HepG2 (cell line): Measurements from ENCODE around the gene TUBB4B. TPM values are rescaled to one million over a fixed set of nuclear protein-coding genes. Genes with fewer than 3 reads are reported as not detected.

Source experiments
- AKAP8 ChIP-seq: sonication (generic); formaldehyde crosslinking; IDR thresholded peaks from 2 replicates; pipeline ENCODE4 v1.5.1; 2020; ENCODE audit warnings: mild to moderate bottlenecking, missing genetic modification reagents
- DMAP1 ChIP-seq: IDR thresholded peaks from 2 replicates; pipeline ENCODE4 v1.6.1; 2016
- ESRRA ChIP-seq: sonication (generic); formaldehyde crosslinking; IDR thresholded peaks from 2 replicates; pipeline ENCODE4 v1.5.1; 2020; ENCODE audit warnings: mild to moderate bottlenecking, low read depth, missing genetic modification reagents
- HNRNPLL ChIP-seq: fragments of 200-400 bp; formaldehyde crosslinking; IDR thresholded peaks from 2 replicates; pipeline ENCODE4 v1.6.1; 2017; ENCODE audit warnings: mild to moderate bottlenecking, low read depth, low read length; ENCODE audit not compliant: poor library complexity, severe bottlenecking
- HOXA3 ChIP-seq: sonication (generic); formaldehyde crosslinking; IDR thresholded peaks from 2 replicates; pipeline ENCODE4 v1.5.0; 2020; ENCODE audit warnings: missing genetic modification reagents
- NRL ChIP-seq: sonication (generic); formaldehyde crosslinking; IDR thresholded peaks from 2 replicates; pipeline ENCODE4 v1.5.0; 2020; ENCODE audit warnings: missing genetic modification reagents, mild to moderate bottlenecking, moderate library complexity, borderline replicate concordance
- PHF8 ChIP-seq: sonication (generic); formaldehyde crosslinking; IDR thresholded peaks from 2 replicates; pipeline ENCODE4 v1.5.0; 2020; ENCODE audit warnings: missing genetic modification reagents
- YY1 ChIP-seq: IDR thresholded peaks from 2 replicates; pipeline ENCODE4 v1.6.1; 2011; ENCODE audit warnings: low read length, low read depth, moderate library complexity, mild to moderate bottlenecking; ENCODE audit not compliant: insufficient read depth, insufficient replicate concordance
- ZC3H4 ChIP-seq: sonication (generic); formaldehyde crosslinking; IDR thresholded peaks from 2 replicates; pipeline ENCODE4 v1.4.0; 2020; ENCODE audit warnings: missing genetic modification reagents, borderline replicate concordance
- ZNF350 ChIP-seq: sonication (generic); formaldehyde crosslinking; IDR thresholded peaks from 2 replicates; pipeline ENCODE4 v1.4.0; 2020; ENCODE audit warnings: mild to moderate bottlenecking, low read depth, missing genetic modification reagents, borderline replicate concordance
- ZNF569 ChIP-seq: sonication (generic); formaldehyde crosslinking; IDR thresholded peaks from 2 replicates; pipeline ENCODE4 v1.5.0; 2020; ENCODE audit warnings: mild to moderate bottlenecking, missing genetic modification reagents, moderate library complexity, borderline replicate concordance
- polyA plus RNA-seq, 8 experiments: library from polyadenylated mRNA; depleted of rRNA in 3 of 8; stranded (reverse) in 7 of 8; unstranded in 1 of 8; fragments of >200 nt; fragmentation: Illumina TruSeq in 4 of 8; extraction: Trizol in 4 of 8; gene quantifications; 2 replicates each; pipeline versions ENCODE4 v1.2.1 to v1.2.3, GENCODE V29; 2011 to 2016; ENCODE audit warnings: low read depth in 4 of 8, missing spikeins in 1 of 8, mixed read lengths in 1 of 8; ENCODE audit not compliant: insufficient read depth in 1 of 8
- total RNA-seq, 5 experiments: library from RNA; depleted of rRNA; stranded (reverse); fragments of >200 nt; fragmentation: Illumina TruSeq; extraction: Trizol; gene quantifications; 2 replicates each; pipeline ENCODE4 v1.2.3, GENCODE V29; 2016; ENCODE audit warnings: low read depth in 1 of 5
- TF ChIP-seq, protein P1 (sequence below): sonication (generic); formaldehyde crosslinking; IDR thresholded peaks from 2 replicates; pipeline ENCODE4 v1.5.0; 2020; ENCODE audit warnings: mild to moderate bottlenecking, missing genetic modification reagents, borderline replicate concordance
- TF ChIP-seq, protein P2 (sequence below): conservative IDR thresholded peaks from 2 replicates; pipeline ENCODE4 v1.6.1; 2018; ENCODE audit warnings: missing genetic modification reagents
- TF ChIP-seq, protein P3 (sequence below): sonication (generic); formaldehyde crosslinking; IDR thresholded peaks from 2 replicates; pipeline ENCODE4 v1.4.0; 2020; ENCODE audit warnings: missing genetic modification reagents
- TF ChIP-seq, protein P4 (sequence below): sonication (generic); formaldehyde crosslinking; IDR thresholded peaks from 2 replicates; pipeline ENCODE4 v1.8.1; 2023; ENCODE audit warnings: mild to moderate bottlenecking, missing genetic modification reagents

TUBB4B gene
- total and polyA plus RNA-seq, 2 of the 13 experiments (the other 11 are each of a cell fraction or from before 2014, with no cell fraction given), result 182 to 412 TPM

DNA sequence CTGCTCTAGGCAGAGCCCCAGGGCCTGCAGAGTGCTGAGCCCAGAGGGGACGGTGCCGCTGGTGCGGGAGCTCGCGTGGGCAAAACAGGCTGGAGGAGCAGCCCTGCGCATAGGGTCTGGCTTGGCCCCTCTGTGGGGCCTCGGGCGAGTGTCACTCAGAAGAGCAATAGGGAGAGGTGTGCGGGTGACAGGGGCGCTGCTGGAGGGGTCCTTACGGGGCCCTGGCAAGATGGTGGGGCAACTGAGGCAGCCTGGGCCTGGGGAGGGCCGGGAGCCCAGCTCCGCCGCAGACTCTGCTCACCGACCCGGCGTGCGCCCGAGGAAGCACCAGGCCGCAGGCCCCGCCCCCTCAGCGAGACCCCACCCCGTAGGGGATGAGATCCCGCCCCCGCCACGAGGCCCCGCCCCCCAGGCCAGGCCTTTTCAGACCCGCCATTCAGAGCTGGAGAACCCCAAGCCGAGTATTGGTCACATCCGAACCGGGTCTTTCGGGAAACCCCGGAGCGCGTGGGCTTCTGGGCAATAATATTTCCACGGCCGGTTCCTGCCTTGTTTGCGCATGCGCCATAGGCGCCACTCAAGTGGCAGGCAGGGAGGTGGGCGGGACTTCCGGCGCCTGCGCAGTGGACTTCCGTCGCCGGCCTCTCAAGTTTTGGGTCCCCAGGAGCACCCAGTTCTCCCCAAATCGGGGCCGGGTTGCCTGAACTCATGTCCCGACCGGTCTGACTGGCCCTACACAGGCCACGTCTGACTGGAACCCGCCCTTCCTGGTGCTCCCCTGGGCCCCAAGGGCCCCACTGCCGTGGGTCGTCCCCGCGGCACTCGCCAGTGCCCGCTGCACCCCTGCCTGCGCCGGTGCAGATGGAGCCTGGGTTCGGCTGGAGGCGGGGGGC, 17.8 kb upstream of the TUBB4B start (continued):
- TF ChIP-seq, protein P1, sequence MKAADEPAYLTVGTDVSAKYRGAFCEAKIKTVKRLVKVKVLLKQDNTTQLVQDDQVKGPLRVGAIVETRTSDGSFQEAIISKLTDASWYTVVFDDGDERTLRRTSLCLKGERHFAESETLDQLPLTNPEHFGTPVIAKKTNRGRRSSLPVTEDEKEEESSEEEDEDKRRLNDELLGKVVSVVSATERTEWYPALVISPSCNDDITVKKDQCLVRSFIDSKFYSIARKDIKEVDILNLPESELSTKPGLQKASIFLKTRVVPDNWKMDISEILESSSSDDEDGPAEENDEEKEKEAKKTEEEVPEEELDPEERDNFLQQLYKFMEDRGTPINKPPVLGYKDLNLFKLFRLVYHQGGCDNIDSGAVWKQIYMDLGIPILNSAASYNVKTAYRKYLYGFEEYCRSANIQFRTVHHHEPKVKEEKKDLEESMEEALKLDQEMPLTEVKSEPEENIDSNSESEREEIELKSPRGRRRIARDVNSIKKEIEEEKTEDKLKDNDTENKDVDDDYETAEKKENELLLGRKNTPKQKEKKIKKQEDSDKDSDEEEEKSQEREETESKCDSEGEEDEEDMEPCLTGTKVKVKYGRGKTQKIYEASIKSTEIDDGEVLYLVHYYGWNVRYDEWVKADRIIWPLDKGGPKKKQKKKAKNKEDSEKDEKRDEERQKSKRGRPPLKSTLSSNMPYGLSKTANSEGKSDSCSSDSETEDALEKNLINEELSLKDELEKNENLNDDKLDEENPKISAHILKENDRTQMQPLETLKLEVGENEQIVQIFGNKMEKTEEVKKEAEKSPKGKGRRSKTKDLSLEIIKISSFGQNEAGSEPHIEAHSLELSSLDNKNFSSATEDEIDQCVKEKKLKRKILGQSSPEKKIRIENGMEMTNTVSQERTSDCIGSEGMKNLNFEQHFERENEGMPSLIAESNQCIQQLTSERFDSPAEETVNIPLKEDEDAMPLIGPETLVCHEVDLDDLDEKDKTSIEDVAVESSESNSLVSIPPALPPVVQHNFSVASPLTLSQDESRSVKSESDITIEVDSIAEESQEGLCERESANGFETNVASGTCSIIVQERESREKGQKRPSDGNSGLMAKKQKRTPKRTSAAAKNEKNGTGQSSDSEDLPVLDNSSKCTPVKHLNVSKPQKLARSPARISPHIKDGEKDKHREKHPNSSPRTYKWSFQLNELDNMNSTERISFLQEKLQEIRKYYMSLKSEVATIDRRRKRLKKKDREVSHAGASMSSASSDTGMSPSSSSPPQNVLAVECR (CRISPR knock-in tag), result peak; percentile 46; the same call in 1 of the 2 replicates
- TF ChIP-seq DMAP1 (CRISPR knock-in tag) (0 out of 2 replicates have a peak, but pooled peaks have one; percentile 4), YY1 (peak; percentile 84), PHF8 (peak; percentile 72), ZNF569 (CRISPR knock-in tag) (no peak), NRL (CRISPR knock-in tag) (no peak; the same call in 1 of the 2 replicates), ZNF350 (CRISPR knock-in tag) (0 out of 2 replicates have a peak, but pooled peaks have one; percentile 17), AKAP8 (peak; percentile 79), HOXA3 (CRISPR knock-in tag) (peak; percentile 65), HNRNPLL (peak; percentile 66), ESRRA (CRISPR knock-in tag) (0 out of 2 replicates have a peak, but pooled peaks have one; percentile 44), ZC3H4 (peak; percentile 53)
- TF ChIP-seq, protein P2, sequence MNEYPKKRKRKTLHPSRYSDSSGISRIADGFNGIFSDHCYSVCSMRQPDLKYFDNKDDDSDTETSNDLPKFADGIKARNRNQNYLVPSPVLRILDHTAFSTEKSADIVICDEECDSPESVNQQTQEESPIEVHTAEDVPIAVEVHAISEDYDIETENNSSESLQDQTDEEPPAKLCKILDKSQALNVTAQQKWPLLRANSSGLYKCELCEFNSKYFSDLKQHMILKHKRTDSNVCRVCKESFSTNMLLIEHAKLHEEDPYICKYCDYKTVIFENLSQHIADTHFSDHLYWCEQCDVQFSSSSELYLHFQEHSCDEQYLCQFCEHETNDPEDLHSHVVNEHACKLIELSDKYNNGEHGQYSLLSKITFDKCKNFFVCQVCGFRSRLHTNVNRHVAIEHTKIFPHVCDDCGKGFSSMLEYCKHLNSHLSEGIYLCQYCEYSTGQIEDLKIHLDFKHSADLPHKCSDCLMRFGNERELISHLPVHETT (CRISPR knock-in tag), result no peak; the same call in 1 of the 2 replicates
- TF ChIP-seq, protein P3, sequence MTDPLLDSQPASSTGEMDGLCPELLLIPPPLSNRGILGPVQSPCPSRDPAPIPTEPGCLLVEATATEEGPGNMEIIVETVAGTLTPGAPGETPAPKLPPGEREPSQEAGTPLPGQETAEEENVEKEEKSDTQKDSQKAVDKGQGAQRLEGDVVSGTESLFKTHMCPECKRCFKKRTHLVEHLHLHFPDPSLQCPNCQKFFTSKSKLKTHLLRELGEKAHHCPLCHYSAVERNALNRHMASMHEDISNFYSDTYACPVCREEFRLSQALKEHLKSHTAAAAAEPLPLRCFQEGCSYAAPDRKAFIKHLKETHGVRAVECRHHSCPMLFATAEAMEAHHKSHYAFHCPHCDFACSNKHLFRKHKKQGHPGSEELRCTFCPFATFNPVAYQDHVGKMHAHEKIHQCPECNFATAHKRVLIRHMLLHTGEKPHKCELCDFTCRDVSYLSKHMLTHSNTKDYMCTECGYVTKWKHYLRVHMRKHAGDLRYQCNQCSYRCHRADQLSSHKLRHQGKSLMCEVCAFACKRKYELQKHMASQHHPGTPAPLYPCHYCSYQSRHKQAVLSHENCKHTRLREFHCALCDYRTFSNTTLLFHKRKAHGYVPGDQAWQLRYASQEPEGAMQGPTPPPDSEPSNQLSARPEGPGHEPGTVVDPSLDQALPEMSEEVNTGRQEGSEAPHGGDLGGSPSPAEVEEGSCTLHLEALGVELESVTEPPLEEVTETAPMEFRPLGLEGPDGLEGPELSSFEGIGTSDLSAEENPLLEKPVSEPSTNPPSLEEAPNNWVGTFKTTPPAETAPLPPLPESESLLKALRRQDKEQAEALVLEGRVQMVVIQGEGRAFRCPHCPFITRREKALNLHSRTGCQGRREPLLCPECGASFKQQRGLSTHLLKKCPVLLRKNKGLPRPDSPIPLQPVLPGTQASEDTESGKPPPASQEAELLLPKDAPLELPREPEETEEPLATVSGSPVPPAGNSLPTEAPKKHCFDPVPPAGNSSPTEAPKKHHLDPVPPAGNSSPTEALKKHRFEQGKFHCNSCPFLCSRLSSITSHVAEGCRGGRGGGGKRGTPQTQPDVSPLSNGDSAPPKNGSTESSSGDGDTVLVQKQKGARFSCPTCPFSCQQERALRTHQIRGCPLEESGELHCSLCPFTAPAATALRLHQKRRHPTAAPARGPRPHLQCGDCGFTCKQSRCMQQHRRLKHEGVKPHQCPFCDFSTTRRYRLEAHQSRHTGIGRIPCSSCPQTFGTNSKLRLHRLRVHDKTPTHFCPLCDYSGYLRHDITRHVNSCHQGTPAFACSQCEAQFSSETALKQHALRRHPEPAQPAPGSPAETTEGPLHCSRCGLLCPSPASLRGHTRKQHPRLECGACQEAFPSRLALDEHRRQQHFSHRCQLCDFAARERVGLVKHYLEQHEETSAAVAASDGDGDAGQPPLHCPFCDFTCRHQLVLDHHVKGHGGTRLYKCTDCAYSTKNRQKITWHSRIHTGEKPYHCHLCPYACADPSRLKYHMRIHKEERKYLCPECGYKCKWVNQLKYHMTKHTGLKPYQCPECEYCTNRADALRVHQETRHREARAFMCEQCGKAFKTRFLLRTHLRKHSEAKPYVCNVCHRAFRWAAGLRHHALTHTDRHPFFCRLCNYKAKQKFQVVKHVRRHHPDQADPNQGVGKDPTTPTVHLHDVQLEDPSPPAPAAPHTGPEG (CRISPR knock-in tag), result peak; percentile 21; the same call in 1 of the 2 replicates
- TF ChIP-seq, protein P4, sequence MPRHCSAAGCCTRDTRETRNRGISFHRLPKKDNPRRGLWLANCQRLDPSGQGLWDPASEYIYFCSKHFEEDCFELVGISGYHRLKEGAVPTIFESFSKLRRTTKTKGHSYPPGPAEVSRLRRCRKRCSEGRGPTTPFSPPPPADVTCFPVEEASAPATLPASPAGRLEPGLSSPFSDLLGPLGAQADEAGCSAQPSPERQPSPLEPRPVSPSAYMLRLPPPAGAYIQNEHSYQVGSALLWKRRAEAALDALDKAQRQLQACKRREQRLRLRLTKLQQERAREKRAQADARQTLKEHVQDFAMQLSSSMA, result no peak
